Omental fat pad (tissue), 4 donors: ENCODE results near the gene PCYT2. TPM values are rescaled to one million over a fixed set of nuclear protein-coding genes. Genes with fewer than 3 reads are reported as not detected.

Experiments used
- ATAC-seq: fragments of 150-250 bp; one replicate; pipeline ENCODE4 v1.9.1; 2016; ENCODE audit warnings: mild to moderate bottlenecking, moderate library complexity; ENCODE audit not compliant: low FRiP score
- DNase-seq: peaks from one replicate; pipeline ENCODE4 v3.0.0-alpha.2; 2019; ENCODE audit warnings: low spot score
- CTCF ChIP-seq, 3 donors: fragments of 450-650 bp; IDR thresholded peaks; one replicate each; pipeline ENCODE4 v1.5.1; 2016 to 2017; ENCODE audit warnings: antibody characterized with exemption in 3 of 3, mild to moderate bottlenecking in 3 of 3, moderate library complexity in 2 of 3
- total RNA-seq, 4 donors: library from RNA; depleted of rRNA; stranded (reverse); fragments of >200 nt; gene quantifications; one replicate each; pipeline ENCODE4 v1.1.0, GENCODE V29; 2016

PCYT2 gene
- total RNA-seq, 4 donors from 2014 or later, result 36.5 to 64.7 (median 45.5) TPM

- DNase-seq, result peak; percentile 42
- TF ChIP-seq CTCF (IDR thresholded peaks at IDR 0.05), result no peak
- no peak for ATAC-seq
These were observed 40.8 kb downstream of the PCYT2 start for GRCh38 chr17:81870131-81870980.

DNA sequence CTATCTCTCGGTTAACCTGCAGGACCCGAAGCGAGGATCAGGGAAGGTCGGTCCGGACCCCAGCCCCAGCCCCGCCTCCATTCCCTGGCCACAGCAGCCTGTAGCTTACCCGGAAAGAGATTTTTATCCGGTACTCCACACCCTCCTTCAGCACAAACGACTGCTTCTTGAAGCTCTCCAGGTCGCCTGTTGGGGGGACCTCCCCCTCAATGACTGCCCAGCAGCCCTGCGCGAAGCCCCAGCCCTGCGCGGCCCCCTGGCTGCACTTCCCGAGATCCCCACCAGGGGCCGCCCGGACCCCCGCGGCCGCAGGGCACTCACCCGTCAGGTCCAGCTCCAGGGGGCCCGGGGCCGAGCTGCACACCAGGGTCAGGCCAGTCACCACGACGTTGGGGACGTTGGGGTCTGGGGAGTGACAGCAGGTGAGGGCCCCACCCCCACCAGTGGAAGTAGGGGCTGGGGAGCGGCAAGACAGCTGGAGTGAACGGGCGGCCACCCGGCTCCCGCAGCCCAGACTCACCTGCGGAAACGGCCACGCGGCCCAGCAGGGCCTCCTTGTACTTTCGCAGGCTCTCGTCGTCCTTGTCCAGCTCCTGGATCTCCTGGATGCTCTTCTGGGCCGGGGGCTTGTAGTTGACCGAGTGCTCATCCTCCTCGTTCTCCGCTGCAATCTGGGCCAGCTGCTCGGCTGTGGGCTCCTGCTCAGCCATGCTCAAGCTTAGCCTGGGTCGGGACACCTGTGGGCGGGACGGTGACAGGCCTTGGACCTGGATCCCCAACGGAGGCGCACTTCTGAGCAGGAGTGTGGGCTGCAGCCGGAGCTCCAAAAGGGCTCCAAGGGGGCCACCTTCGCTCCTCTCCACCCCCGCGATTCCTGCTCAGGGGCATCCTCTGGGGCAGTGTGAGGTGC is 41.7 kb downstream of the PCYT2 start:
- DNase-seq (no peak), ATAC-seq (no peak)
- TF ChIP-seq CTCF (IDR thresholded peaks at IDR 0.05), result peak in 2 of 3 donors; percentile 66 to 88

DNA sequence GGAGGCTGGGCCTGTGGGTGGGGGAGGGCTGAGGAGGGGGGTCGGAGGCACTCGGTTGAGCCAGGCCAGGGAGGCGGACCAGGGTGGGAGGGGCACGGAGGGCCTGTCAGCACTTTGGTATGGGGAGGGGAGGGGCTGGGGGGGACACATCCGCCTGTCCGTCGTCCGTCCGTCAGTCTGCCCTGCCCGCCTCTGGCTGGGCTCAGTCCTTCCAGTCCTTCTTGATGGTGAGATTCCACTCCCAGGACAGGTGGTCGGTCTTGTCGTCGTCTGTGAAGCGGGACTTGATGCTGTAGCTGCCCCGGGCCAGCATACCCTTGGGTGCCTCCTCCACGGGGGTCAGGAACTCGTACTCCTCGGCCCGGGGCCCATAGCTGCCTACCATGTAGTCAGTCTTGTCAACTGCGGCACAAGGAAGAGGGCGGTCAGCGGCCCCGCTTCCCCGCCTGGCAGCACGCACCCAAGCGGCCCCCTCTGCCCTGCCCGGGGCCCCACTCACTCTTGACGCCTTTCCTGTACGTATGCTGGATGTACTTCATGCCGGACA is 42.5 kb downstream of the PCYT2 start:
- DNase-seq (no peak), ATAC-seq (peak; percentile 15)
- no peak for TF ChIP-seq CTCF (IDR thresholded peaks at IDR 0.05)

- DNase-seq, result no peak
- TF ChIP-seq CTCF (IDR thresholded peaks at IDR 0.05), result no peak
- no peak for ATAC-seq
These were observed 43.1 kb downstream of the PCYT2 start for GRCh38 chr17:81867991-81868673.

GRCh38 chr17:81867170-81867990 is 43.8 kb downstream of the PCYT2 start:
- DNase-seq, result no peak
- no peak for TF ChIP-seq CTCF (IDR thresholded peaks at IDR 0.05)
- no peak for ATAC-seq
